Urothelium cell line (cell line): ENCODE measurements around the gene EPHB4.
"Not testable (repeated sequence)": the region's sequence is repeated elsewhere in the genome, so short reads cannot be mapped to it uniquely, and the experiment has no call there.

Experiments
- DNase-seq: peaks from one replicate; pipeline ENCODE4 v3.0.0; 2011; ENCODE audit warnings: low spot score, mixed read lengths
- FAIRE-seq: peaks from 2 replicates; lab custom pipeline; 2011; peaks lifted over from hg19 to GRCh38; lab: Jason Lieb, UNC

Gene EPHB4

DNA sequence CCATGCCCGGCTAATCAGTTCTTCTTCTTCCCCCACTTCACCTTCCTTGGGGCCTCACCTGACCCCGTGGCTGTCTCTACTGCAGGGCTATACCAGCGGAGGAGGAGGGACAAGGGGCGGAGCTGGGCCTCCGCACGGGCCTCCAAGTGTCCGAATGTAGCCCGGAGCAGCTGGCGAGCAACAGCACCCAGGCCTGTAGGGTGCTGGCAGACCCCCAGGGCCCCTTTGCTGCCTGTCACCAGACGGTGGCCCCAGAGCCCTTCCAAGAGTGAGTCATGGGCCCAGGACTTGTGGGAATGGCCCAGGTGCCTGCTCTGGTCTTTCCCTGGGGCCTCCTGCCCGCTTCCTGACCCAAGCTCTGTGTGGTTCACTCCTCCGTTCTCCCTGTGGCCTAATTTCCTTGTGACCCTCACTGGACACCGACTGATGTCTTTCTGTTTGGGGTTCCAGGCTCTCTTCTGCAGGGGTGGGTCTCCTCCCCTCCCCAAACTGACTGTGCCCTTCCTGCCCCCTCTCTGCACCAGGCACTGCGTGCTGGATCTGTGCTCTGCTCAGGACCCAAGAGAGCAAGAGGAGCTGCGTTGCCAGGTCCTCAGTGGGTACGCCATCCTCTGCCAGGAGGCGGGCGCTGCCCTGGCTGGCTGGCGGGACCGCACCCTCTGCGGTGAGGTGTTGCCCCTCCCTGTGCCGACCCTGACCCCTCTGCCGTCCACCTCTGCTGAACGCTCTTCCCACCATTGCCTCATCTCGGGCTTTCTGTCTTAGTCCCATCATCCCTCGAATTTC is 35.2 kb downstream of the EPHB4 start:
- no peak for FAIRE-seq
- DNase-seq = peak; percentile 34

GRCh38 chr7:100789055-100789454 is 38.3 kb downstream of the EPHB4 start:
- DNase-seq (peak; percentile 14), FAIRE-seq (no peak)

- FAIRE-seq = no peak
- DNase-seq = no peak
These were observed 41.0 kb downstream of the EPHB4 start for GRCh38 chr7:100786323-100786722.

GRCh38 chr7:100785878-100786277 is 41.4 kb downstream of the EPHB4 start:
- no peak for DNase-seq
- FAIRE-seq = no peak

GRCh38 chr7:100783804-100784203 is 43.5 kb downstream of the EPHB4 start:
- DNase-seq (no peak), FAIRE-seq (no peak)

- no peak for DNase-seq
- no peak for FAIRE-seq
These were observed 46.1 kb downstream of the EPHB4 start for GRCh38 chr7:100781255-100781654.

GRCh38 chr7:100779359-100779758 is 48.0 kb downstream of the EPHB4 start:
- DNase-seq (no peak), FAIRE-seq (no peak)

- FAIRE-seq = no peak
- DNase-seq = no peak
These were observed 49.2 kb downstream of the EPHB4 start for GRCh38 chr7:100778061-100778621.

DNA sequence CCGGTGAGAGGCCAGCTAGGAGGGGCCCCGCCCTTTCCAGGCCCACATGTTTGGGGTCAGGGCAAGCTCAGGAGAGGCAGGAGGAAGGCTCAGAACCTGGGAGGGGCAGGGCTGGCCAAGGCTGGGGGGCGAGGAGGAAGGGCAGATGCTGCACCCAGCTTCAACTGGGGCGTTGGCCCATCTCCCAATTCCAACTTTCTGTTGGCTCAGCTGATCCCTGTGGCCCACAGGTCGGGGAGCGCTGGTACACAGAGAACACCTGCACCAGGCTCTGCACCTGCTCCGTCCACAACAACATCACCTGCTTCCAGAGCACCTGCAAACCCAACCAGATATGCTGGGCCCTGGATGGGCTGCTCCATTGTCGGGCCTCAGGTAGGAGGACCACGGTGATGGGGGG is 53.8 kb downstream of the EPHB4 start:
- no peak for FAIRE-seq
- no peak for DNase-seq

DNA sequence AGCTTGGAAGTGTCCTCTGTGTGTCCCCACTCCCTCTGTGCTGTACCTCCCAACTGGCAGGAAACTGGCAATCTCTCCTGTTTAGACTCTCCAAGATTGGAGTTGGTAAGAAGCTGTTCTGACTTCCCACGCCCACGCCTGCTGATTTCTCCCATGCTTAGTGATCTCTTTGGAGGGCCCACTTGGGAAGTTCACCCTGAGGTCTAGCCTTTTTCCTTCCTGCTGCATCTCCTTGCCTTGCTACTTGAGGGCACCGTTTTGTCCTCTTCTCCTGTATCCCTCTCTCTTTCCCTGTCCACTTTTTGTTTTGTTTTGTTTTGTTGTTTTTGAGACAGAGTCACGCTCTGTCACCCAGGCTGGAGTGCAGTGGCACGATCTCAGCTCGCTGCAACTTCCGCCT is 58.5 kb downstream of the EPHB4 start:
- DNase-seq (no peak), FAIRE-seq (no peak)

DNA sequence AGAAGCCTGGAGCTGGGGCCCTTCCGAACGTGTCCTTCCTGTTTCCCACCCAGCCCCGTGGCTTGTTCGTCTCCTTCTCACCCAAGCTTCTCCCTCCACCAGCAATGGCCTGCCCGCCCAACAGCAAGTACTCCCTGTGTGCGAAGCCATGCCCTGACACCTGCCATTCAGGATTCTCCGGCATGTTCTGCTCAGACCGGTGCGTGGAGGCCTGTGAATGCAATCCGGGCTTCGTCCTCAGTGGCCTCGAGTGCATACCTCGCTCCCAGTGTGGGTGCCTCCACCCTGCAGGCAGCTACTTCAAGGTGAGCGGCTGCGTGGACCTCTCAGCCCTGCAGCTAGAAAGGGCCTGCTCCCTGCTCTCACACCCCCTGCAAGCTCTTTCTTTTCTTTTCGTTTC is 62.1 kb downstream of the EPHB4 start:
- DNase-seq (no peak), FAIRE-seq (peak; percentile 42)

GRCh38 chr7:100764841-100765240 is 62.5 kb downstream of the EPHB4 start:
- no peak for FAIRE-seq
- DNase-seq = no peak

DNA sequence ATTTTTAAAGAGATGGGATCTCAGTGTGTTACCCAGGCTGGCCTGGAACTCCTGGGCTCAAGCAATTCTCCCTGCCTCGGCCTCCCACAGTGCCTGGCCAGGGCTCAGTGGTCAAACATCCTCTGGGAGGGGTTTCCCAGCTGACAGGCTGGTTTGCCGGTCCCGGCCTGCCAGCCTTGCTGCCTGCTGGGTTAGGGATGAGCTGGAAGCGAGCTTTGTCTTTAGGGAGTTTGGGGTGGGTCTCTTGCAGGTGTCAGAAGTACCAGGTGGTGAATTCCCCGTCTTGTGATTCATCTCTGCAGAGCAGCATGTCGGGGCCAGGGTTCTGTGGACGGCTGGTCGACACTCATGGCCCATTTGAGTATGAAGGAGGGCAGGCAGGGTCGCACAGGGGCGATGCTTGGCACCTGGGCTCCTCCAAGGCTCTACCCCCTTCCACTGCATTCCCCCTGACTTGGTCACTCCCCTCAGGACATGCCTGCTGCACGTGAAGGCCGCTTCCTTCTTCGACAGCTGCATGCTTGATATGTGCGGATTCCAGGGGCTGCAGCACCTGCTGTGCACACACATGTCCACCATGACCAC is 63.7 kb downstream of the EPHB4 start:
- DNase-seq = no peak
- FAIRE-seq = peak; percentile 66

DNA sequence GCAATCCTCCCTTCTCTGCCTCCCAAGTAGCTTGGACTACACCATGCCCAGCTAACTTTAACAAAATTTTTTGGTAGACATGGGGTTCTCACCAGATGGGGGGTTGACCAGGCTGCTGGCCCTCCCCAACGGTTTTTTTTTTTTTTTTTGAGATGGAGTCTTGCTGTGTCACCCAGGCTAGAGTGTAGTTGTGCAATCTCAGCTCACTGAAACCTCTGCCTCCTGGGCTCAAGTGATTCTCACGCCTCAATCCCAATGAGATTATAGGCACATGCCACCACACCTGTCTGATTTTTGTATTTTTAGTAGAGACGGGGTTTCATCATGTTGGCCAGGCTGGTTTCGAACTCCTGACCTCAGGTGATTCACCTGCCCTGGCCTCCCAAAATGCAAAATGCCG is 64.5 kb downstream of the EPHB4 start:
- not testable (repeated sequence) for DNase-seq, FAIRE-seq

GRCh38 chr7:100759357-100760171 is 67.8 kb downstream of the EPHB4 start:
- FAIRE-seq = no peak
- DNase-seq = no peak

- FAIRE-seq (no peak), DNase-seq (no peak)
These were observed 73.6 kb downstream of the EPHB4 start for GRCh38 chr7:100753750-100754149.

- peak; percentile 42 for FAIRE-seq
- no peak for DNase-seq
These were observed 74.3 kb downstream of the EPHB4 start for GRCh38 chr7:100752994-100753393.
